IPS-18a (cell line): Measurements from ENCODE around the gene PUSL1.

Experiments
- H3K27ac ChIP-seq: one replicate; pipeline ENCODE4 v1.5.1; 2013; ENCODE audit warnings: low read length
- H3K27me3 ChIP-seq: one replicate; pipeline ENCODE4 v1.6.1; 2013; ENCODE audit warnings: mild to moderate bottlenecking, low read length; ENCODE audit not compliant: control insufficient read depth, insufficient read depth
- H3K36me3 ChIP-seq: one replicate; pipeline ENCODE4 v1.6.1; 2013; ENCODE audit warnings: low read depth, low read length; ENCODE audit not compliant: control insufficient read depth
- H3K4me1 ChIP-seq: one replicate; pipeline ENCODE4 v1.6.1; 2013; ENCODE audit warnings: low read depth, low read length; ENCODE audit not compliant: control insufficient read depth
- H3K4me3 ChIP-seq: one replicate; pipeline ENCODE4 v1.5.1; 2013; ENCODE audit warnings: low read length
- H3K9ac ChIP-seq: one replicate; pipeline ENCODE4 v1.6.1; 2013; ENCODE audit warnings: mild to moderate bottlenecking, low read length, moderate library complexity
- H3K9me3 ChIP-seq: one replicate; pipeline ENCODE4 v1.6.1; 2013; ENCODE audit warnings: low read depth, low read length; ENCODE audit not compliant: control insufficient read depth

Gene PUSL1

DNA sequence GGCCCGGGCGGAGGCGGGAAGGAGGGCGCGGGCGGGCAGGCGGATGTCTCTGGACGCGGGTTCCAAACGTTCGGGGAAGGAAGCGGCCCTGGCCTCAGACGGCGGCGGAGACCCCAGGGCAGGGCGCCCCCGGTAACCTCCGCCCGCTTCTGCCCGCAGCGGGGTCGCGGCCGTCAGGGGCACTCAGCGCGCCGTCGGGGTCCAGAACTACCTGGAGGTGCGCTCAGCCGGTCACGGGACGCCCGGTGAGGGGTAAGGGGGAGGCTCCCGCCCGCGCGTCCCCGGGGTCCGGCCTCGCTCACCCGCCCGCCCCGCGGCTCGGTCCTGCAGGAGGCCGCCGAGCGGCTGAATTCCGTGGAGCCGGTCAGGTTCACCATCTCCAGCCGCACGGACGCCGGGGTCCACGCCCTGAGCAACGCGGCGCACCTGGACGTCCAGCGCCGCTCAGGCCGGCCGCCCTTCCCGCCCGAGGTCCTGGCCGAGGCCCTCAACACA, 406 bp downstream of the PUSL1 start:
- Histone ChIP-seq H3K27me3 (peaks cover 6% of the 10 kb centered on the region), H3K36me3 (peaks cover 23% of the 10 kb centered on the region), H3K27ac (no peak overlapping the region), H3K9me3 (no peaks in the 10 kb centered on the region), H3K9ac (peak overlapping the region; percentile 61), H3K4me1 (peaks cover 23% of the 10 kb centered on the region), H3K4me3 (peak overlapping the region; percentile 71)

DNA sequence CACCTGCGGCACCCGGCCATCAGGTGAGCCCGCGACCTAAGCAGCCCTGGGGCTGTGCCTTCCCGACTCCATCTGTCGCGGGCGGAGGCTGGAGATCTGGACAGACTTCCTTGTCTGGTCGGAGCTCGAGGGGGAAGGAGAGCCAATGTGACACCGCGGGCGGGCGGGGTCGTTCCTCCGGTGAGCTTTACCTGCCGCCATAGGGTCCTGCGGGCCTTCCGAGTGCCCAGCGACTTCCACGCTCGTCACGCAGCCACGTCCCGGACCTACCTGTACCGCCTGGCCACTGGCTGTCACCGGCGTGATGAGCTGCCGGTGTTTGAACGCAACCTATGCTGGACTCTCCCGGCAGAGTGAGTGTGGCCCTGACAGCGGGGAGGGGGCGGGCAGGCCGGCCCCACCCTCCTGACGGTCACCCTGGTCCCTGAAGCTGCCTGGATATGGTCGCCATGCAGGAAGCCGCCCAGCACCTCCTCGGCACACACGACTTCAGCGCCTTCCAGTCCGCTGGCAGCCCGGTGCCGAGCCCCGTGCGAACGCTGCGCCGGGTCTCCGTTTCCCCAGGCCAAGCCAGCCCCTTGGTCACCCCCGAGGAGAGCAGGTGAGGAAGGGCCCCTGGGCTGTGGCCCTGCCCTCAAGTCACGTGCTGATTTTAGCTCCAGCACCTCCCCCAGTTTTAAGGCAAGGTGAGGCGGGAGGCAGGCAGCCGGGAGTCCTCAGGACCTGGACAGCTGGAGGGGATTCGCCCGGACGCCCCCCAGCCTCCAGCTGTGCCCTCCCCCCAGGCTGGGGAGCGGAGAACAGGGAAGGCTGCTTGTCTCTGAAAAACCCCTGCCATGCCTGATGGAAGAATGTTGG, 1.1 kb downstream of the PUSL1 start:
- peak overlapping the region; percentile 61 for H3K9ac ChIP-seq
- no peak overlapping the region for H3K27ac ChIP-seq
- H3K9me3 ChIP-seq: no peaks in the 10 kb centered on the region
- H3K4me1 ChIP-seq: peaks cover 21% of the 10 kb centered on the region
- H3K4me3 ChIP-seq: peak overlapping the region; percentile 71
- peaks cover 30% of the 10 kb centered on the region for H3K36me3 ChIP-seq
- peaks cover 6% of the 10 kb centered on the region for H3K27me3 ChIP-seq

DNA sequence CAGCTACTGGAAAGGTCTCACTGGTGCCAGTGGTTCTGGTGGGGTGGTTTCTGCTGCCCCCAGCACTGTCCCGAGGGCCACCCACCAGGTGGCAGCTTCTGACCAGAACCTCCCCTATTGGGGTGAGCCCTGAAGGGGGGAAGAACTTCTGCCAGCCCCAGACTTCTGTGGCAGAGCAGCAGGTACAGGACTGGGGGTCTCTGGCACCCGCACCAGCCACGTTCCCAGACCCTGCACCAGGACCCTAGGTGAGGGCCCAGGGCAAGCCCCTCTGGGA, 1.6 kb downstream of the PUSL1 start:
- Histone ChIP-seq H3K4me1 (peaks cover 18% of the 10 kb centered on the region), H3K9me3 (no peaks in the 10 kb centered on the region), H3K9ac (no peak overlapping the region), H3K27me3 (peaks cover 6% of the 10 kb centered on the region), H3K36me3 (peaks cover 35% of the 10 kb centered on the region), H3K4me3 (peak overlapping the region; percentile 71), H3K27ac (no peak overlapping the region)

DNA sequence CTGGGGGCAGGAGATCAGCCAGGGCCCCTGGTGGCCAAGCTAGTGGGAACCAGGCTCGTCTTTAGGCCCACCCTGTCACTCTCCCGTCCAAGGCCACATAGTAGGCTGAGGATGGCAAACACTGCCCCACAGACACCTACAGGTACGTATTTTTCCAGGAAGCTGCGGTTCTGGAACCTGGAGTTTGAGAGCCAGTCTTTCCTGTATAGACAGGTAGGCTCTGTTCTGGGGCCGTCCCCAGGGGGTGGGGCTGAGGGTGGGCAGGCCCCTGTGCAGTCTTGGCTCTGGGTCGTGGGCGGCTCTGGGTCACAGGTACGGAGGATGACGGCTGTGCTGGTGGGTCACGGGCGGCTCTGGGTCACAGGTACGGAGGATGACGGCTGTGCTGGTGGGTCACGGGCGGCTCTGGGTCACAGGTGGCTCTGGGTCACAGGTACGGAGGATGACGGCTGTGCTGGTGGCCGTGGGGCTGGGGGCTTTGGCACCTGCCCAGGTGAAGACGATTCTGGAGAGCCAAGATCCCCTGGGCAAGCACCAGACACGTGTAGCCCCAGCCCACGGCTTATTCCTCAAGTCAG, 2.2 kb downstream of the PUSL1 start:
- no peak overlapping the region for H3K27ac ChIP-seq

DNA sequence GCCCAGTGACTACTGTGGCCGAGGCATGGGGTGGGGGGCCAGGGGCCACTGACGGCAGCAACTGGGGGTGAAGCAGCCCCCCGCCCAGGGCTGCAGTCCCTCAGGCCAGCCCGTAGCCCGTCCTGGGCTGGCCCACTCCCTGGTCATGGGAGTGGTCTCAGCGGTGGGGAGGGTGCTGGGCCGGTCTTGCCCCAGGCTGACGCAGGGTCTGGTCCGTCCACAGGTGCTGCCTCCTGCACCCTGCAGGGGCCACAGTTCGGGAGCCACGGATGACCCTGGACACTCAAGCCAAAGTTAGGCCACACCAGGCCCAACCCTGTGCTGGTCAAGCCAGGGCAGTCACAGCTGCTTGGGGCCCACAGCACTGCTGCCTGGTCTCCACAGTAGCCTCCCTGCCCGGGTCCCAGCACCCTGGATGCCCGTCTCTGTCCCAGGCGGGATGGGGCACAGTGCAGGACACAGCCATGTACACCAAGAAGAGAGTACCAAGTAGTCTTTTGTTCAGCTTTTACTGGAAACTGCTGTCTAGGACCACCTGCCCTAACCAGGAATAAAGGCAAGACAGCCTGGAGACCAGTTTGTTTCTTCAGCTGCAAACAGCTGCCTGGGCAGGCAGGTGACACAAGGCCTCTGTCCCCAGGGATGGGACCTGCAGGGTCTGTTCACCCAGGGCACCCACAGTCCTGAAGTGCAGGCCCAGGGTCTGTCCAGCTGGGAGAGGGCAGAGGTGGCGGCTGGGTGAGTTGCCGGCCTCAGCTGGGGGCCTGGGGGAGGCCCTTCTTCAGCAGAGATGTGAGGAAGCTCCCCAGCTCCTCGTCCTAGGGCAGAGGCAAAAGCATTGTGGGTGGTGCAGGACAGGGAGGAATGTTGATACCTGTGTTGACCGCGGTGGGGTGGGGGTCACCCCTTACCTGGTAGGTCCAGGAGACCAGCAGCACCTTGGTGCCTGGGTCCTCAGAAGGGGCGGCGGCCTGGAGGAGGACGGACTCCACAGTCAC, 3.0 kb downstream of the PUSL1 start:
- Histone ChIP-seq H3K9ac (no peak overlapping the region), H3K27me3 (peaks cover 6% of the 10 kb centered on the region), H3K36me3 (peaks cover 35% of the 10 kb centered on the region), H3K4me3 (no peak overlapping the region), H3K27ac (no peak overlapping the region), H3K4me1 (peaks cover 19% of the 10 kb centered on the region), H3K9me3 (no peaks in the 10 kb centered on the region)

More for the DNA sequence above, 2.2 kb downstream of the PUSL1 start:
- no peaks in the 10 kb centered on the region for H3K9me3 ChIP-seq
- peaks cover 6% of the 10 kb centered on the region for H3K27me3 ChIP-seq
- H3K4me3 ChIP-seq: no peak overlapping the region
- peaks cover 17% of the 10 kb centered on the region for H3K4me1 ChIP-seq
- H3K9ac ChIP-seq: no peak overlapping the region
- peaks cover 35% of the 10 kb centered on the region for H3K36me3 ChIP-seq

DNA sequence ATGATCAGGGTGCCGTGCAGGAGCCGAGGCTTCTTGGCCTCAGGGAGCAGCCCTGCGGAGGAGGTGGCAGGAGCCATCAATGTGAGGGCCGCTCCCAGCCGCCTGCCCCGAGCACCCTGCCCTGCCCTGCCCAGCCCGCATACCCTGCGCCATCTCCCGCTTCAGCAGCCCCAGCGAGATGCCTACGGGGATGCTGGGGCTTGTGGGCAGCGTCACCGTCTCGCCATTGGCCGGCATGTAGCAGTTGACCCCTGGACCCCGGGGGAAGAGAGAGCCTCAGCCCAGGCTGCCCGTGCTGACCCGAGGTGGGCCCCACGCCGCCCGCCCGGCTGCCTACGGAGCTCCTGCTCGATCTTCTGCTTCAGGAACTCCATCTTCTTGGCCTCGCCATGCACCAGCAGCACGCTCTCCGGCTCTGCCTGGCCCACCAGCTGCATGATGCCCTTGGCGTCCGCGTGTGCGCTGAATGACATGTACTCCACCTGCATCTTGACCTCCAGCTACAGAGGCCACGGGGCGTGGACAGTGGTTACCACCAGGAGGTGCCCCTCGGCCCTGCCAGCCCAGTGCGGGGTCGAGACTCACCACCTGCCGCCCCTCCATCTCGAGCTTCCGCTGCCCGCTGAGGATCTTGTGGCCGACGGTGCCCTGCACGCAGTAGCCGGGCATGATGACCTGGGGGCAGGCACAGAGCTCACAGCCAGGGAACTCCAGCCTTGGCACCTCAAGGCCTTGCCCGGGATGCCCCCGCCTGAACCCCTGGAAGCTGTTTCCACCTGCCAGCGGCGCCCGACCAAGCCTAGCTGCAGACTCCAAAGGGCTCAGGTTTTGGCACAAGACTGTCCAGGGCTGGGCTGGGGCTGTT, 4.3 kb downstream of the PUSL1 start:
- peaks cover 12% of the 10 kb centered on the region for H3K4me1 ChIP-seq
- H3K9me3 ChIP-seq: no peaks in the 10 kb centered on the region
- H3K27me3 ChIP-seq: no peaks in the 10 kb centered on the region
- no peak overlapping the region for H3K27ac ChIP-seq
- H3K9ac ChIP-seq: no peak overlapping the region
- no peak overlapping the region for H3K4me3 ChIP-seq
- peaks cover 43% of the 10 kb centered on the region for H3K36me3 ChIP-seq

DNA sequence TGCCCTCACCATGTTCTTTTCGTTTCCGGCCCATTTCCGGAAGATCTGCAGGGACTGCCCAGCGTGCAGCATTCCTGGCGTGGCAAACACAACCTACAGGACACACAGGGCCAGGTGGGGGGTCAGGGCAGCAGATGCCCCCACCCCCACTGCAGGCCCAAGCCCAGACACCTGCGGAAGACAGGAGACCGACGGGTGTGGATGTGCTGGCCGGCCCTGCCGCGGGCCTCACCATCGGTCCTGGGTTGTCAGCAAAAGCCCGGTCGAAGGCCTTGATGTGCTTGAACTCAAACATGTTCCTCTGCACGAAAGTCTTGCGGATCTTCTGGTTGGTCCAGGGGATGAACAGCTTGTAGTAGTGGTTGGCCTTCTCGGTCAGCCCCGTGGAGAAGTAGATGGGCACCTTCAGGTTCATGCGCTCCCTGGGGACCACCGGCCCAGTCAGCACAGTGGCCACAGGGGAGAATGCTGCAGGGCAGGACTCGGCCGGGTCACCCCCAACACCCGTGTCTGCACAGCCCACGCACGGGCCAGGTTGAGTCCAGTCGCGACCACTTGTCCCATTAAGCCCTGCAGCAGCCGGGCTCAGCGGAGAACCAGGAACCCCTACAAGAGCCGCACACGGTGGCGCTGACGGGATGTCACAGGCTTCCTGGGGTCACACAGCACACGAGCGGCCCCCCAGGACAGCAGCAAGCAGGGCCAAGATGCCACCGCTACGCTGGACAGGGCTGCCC, 5.3 kb downstream of the PUSL1 start:
- H3K36me3 ChIP-seq: peaks cover 43% of the 10 kb centered on the region
- H3K4me3 ChIP-seq: no peak overlapping the region
- H3K27ac ChIP-seq: no peak overlapping the region
- no peaks in the 10 kb centered on the region for H3K27me3 ChIP-seq
- peaks cover 12% of the 10 kb centered on the region for H3K4me1 ChIP-seq
- H3K9ac ChIP-seq: no peak overlapping the region
- no peaks in the 10 kb centered on the region for H3K9me3 ChIP-seq

DNA sequence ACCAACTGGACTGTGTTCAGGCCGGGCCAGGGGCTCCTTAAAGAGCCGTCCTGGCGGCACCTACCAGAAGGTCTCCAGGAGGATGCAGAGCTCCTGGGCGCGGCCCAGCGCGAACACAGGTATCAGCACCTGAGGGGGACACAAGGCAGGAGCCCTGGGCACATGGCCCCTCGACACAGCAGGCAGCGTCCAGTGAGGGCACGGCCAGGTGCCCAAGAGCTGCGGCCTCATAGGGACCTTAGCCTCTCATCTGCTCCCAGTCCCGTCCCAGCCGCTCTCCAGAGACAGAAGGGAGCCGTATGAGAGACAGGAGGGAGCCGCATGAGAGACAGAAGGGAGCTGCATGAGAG, 5.8 kb downstream of the PUSL1 start:
- Histone ChIP-seq H3K9me3 (no peaks in the 10 kb centered on the region), H3K9ac (no peak overlapping the region), H3K4me3 (no peak overlapping the region), H3K27me3 (no peaks in the 10 kb centered on the region), H3K36me3 (peaks cover 46% of the 10 kb centered on the region), H3K4me1 (peaks cover 12% of the 10 kb centered on the region), H3K27ac (no peak overlapping the region)

DNA sequence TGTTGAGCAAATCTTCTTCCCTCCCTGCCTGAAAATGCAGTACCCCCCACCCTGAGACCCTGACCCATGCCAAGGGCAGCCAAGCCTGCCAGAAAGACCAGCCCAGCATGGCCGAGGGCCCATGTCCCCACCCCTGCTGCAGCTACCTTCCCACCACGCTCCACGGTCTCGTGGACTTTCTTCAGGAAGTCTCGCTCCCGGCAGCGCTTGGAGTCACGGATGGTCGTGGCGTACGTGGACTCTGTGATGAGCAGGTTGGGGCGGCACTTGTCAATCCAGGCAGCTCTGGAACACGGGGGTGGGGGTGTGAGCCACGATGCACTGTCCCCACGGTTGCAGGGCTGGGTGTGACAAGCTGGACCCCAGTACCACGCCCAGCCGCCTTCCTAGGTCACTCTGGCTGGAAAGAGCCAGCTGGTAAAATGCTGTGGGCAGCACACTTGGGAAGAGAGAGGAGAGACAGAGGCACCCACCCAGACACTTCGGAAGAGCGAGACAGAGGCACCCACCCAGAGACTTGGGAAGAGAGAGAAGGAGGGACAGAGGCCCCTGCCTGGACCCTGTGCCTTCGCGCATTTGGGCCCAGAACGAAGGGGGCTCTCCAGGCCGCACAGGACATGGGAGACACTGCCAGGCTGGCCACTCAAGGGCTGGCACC, 6.4 kb downstream of the PUSL1 start:
- Histone ChIP-seq H3K4me3 (no peak overlapping the region), H3K27ac (no peak overlapping the region), H3K9me3 (no peaks in the 10 kb centered on the region), H3K9ac (no peak overlapping the region), H3K36me3 (peaks cover 52% of the 10 kb centered on the region), H3K4me1 (peaks cover 12% of the 10 kb centered on the region), H3K27me3 (no peaks in the 10 kb centered on the region)

DNA sequence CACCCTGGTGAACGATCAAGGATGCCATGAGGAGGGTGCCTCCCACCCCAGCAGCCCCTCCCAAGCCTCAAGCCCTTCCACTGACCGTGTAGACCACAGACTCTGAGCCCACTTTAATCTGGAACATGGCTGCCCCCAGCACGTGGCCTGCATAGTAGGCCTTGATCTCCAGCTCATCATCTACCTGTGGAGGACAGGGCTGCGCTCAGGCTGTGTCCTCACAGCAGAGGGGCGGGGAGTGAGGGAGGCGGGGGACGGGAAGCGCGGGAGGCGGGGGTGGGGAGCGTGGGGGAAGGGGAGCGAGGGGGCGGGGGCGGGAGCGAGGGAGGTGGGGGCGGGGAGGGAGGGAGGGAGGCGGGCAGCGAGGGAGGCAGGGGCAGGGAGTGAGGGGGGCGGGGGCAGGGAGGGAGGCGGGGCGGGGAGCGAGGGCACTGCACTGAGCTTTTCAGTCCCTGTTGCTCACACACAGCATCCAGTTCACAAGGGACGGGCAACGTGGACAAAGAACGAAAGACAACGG, 7.1 kb downstream of the PUSL1 start:
- Histone ChIP-seq H3K27me3 (no peaks in the 10 kb centered on the region), H3K9me3 (no peaks in the 10 kb centered on the region), H3K27ac (no peak overlapping the region), H3K36me3 (peaks cover 53% of the 10 kb centered on the region), H3K4me1 (peaks cover 9% of the 10 kb centered on the region), H3K4me3 (no peak overlapping the region), H3K9ac (no peak overlapping the region)
